ENCODE data around the gene COL24A1. TPM values are rescaled to one million over a fixed set of nuclear protein-coding genes. Genes with fewer than 3 reads are reported as not detected.
"Not testable (repeated sequence)": the region's sequence is repeated elsewhere in the genome, so short reads cannot be mapped to it uniquely, and the experiment has no call there.

Gene COL24A1
- total and polyA plus RNA-seq, 10 donors: 0.06 to 1.1 (median 0.55) TPM

DNA sequence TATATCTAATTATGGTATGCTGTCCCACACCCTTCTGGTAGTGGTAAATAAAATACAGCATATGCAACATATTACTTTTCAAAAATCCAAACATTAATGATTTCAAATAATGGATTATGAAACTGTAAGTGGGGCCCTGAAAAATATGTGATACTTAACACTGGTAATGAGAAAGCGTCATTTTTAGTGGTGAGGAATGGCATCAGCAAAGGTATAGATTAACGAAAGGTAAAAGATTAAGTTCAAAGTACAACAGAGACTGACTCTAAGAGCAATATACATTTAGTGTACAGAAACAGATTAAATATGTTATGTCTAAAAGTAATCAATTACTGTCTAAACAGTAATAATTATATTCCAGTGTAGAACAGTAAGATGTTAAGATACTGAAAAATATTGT lies 194.1 kb downstream of the COL24A1 start:
- no peak overlapping the region for H3K4me3 ChIP-seq
- no peaks in the 10 kb centered on the region for H3K9me3 ChIP-seq
- no peaks in the 10 kb centered on the region for H3K27me3 ChIP-seq (replicated peaks in 1 of 7)
- WGBS, 5 donors: 90 to 97% (median 94%) methylated on average over 2 of the region's 2 CpGs
- no peaks in the 10 kb centered on the region for H3K4me1 ChIP-seq
- TF ChIP-seq, protein P1, sequence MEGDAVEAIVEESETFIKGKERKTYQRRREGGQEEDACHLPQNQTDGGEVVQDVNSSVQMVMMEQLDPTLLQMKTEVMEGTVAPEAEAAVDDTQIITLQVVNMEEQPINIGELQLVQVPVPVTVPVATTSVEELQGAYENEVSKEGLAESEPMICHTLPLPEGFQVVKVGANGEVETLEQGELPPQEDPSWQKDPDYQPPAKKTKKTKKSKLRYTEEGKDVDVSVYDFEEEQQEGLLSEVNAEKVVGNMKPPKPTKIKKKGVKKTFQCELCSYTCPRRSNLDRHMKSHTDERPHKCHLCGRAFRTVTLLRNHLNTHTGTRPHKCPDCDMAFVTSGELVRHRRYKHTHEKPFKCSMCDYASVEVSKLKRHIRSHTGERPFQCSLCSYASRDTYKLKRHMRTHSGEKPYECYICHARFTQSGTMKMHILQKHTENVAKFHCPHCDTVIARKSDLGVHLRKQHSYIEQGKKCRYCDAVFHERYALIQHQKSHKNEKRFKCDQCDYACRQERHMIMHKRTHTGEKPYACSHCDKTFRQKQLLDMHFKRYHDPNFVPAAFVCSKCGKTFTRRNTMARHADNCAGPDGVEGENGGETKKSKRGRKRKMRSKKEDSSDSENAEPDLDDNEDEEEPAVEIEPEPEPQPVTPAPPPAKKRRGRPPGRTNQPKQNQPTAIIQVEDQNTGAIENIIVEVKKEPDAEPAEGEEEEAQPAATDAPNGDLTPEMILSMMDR (IDR thresholded peaks at IDR 0.05 in 8 of 11, conservative IDR thresholded peaks at IDR 0.05 in 3 of 11): no peak
- TF ChIP-seq POLR2A (IDR thresholded peaks at IDR 0.05) (no peak), POLR2AphosphoS5 (IDR thresholded peaks at IDR 0.05) (no peak)
- H3K36me3 ChIP-seq: no peaks in the 10 kb centered on the region
- no peak for DNase-seq
- no peak overlapping the region for H3K27ac ChIP-seq
- intact Hi-C loops (cut with DNase I; ENCODE audit: low total_unique reads): no loop called here

DNA sequence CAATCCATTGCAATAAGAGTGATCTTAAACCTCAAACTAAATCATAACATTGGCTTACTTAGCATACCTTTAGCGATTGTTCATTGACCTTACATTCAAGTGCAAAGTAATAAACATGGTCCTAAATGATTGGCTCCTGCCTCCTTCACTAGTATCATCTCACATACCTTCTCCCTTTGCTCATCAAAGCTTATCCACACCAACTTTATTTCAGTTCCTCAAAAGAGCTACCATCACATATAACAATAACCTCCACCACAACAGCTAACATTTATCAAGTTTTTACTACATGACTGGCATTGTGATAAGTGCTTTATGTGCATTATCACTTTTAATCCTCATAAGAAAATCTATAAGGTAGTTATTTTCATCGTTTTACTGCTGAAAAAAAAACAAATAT lies 198.8 kb downstream of the COL24A1 start:
- TF ChIP-seq, protein P1 (IDR thresholded peaks at IDR 0.05 in 8 of 11, conservative IDR thresholded peaks at IDR 0.05 in 3 of 11): no peak
- TF ChIP-seq POLR2AphosphoS5 (IDR thresholded peaks at IDR 0.05) (no peak), POLR2A (IDR thresholded peaks at IDR 0.05) (no peak)
- Histone ChIP-seq H3K4me1 (no peaks in the 10 kb centered on the region), H3K27me3 (replicated peaks in 1 of 7) (no peaks in the 10 kb centered on the region), H3K9me3 (no peaks in the 10 kb centered on the region), H3K36me3 (no peaks in the 10 kb centered on the region), H3K27ac (no peak overlapping the region), H3K4me3 (no peak overlapping the region)
- DNase-seq: no peak
- WGBS, 5 donors: 78 to 86% (median 79%) methylated on average over 2 of the region's 2 CpGs
- intact Hi-C loops (cut with DNase I; ENCODE audit: low total_unique reads): no loop called here

DNA sequence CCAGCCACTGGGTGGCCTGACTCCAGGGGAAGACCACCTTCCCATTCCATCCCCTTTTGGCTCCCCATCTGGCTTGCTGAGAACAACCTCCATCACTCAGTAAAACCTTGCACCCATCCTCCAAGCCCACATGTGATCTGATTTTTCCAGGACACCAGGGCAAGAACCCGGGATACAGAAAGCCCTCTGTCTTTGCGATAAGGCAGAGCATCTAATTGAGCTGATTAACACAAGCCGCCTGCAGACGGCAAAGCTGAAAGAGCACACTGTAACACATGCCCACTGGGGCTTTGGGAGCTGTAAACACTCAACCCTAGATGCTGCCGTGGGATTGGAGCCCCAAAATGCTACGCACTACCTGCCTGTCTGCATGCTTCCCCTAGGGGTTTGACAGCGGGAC lies 201.4 kb downstream of the COL24A1 start:
- DNase-seq; H3K36me3 ChIP-seq; H3K27ac ChIP-seq; H3K9me3 ChIP-seq; H3K4me1 ChIP-seq; H3K4me3 ChIP-seq; H3K27me3 ChIP-seq (replicated peaks in 1 of 7); intact Hi-C loops (cut with DNase I; ENCODE audit: low total_unique reads): not testable (repeated sequence)
- WGBS, 5 donors: 87 to 95% (median 91%) methylated on average over 7 of the region's 7 CpGs

DNA sequence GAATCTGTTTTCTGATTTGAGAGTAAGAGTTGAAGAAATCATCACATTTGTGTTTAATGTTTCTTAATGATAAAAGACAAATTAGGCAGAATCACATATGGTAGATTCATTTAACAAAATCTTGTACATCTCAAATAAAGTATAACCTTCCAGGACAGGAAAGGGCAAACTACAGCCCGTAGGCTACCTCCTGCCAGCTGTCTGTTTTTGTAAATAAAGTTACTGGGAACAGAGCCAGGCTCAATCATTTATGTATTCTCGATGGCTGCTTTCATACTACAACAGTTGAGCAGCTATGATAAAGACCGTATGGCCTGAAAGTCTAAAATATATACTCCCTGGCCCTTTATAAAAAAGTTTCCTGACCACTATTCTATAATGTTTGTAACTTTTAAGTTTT lies 204.1 kb downstream of the COL24A1 start:
- no peaks in the 10 kb centered on the region for H3K9me3 ChIP-seq
- intact Hi-C loops (cut with DNase I; ENCODE audit: low total_unique reads): no loop called here
- no peaks in the 10 kb centered on the region for H3K4me1 ChIP-seq
- H3K36me3 ChIP-seq: no peaks in the 10 kb centered on the region
- TF ChIP-seq, protein P1 (IDR thresholded peaks at IDR 0.05 in 8 of 11, conservative IDR thresholded peaks at IDR 0.05 in 3 of 11): no peak
- TF ChIP-seq POLR2AphosphoS5 (IDR thresholded peaks at IDR 0.05) (no peak), POLR2A (IDR thresholded peaks at IDR 0.05) (no peak)
- H3K27me3 ChIP-seq (replicated peaks in 1 of 7): no peaks in the 10 kb centered on the region
- H3K27ac ChIP-seq: no peak overlapping the region
- H3K4me3 ChIP-seq: no peak overlapping the region
- 38 to 63% (median 45%) methylated on average over 3 of the region's 3 CpGs for WGBS, 5 donors
- no peak for DNase-seq

DNA sequence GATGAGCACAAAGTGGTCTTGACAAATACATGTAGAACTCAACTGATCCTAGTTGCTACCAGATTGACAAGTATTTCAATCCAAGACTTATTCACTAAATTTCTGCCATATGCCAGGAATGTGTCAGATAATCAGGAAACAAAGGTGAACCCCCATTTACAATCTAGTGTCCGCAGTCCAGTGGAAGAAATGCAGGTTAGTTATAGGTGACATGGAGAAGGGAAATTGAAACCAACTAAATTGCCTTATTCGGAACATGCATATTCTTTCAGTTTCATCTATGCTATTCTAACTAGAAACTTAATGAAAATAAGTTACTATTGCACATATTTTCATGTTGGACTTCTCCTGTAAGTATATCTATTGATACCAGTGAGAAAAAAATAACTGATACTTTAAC lies 209.4 kb downstream of the COL24A1 start:
- H3K27me3 ChIP-seq (replicated peaks in 1 of 7): no peaks in the 10 kb centered on the region
- TF ChIP-seq, protein P1 (IDR thresholded peaks at IDR 0.05 in 8 of 11, conservative IDR thresholded peaks at IDR 0.05 in 3 of 11): no peak
- TF ChIP-seq POLR2A (IDR thresholded peaks at IDR 0.05): no peak
- no peak for TF ChIP-seq POLR2AphosphoS5 (IDR thresholded peaks at IDR 0.05)
- no peak overlapping the region for H3K27ac ChIP-seq
- H3K9me3 ChIP-seq: no peaks in the 10 kb centered on the region
- H3K36me3 ChIP-seq: no peaks in the 10 kb centered on the region
- WGBS, 5 donors: 84 to 93% (median 85%) methylated on average over 2 of the region's 2 CpGs
- no peak overlapping the region for H3K4me3 ChIP-seq
- H3K4me1 ChIP-seq: no peaks in the 10 kb centered on the region
- intact Hi-C loops (cut with DNase I; ENCODE audit: low total_unique reads): no loop called here
- DNase-seq: no peak
